ENCODE data around the gene MAPK12. TPM values are rescaled to one million over a fixed set of nuclear protein-coding genes. Genes with fewer than 3 reads are reported as not detected.

MAPK12 gene
- total RNA-seq, 4 donors from 2014 or later = 3.1 to 5.1 (median 3.7) TPM

- peaks cover 89 to 92% of the 10 kb centered on the region in 2 donors for H3K36me3 ChIP-seq
- DNase-seq = no peak
- H3K27ac ChIP-seq = no peak overlapping the region
- WGBS, 2 donors = 89 to 94% methylated on average over 23 to 29 of the region's 30 CpGs
- H3K4me3 ChIP-seq (replicated peaks in 1 of 3) = no peak overlapping the region
- TF ChIP-seq POLR2A (IDR thresholded peaks at IDR 0.05) (no peak), CTCF (IDR thresholded peaks at IDR 0.05) (no peak)
- intact Hi-C loops (cut with DNase I) = loop anchor here (5.0 kb wide), 2 partner anchors 33 to 48 kb away; partner anchors contain the start of gene DENND6B
- H3K27me3 ChIP-seq = no peaks in the 10 kb centered on the region
- H3K4me1 ChIP-seq = peaks cover 0 to 12% of the 10 kb centered on the region in 2 donors
- no peaks in the 10 kb centered on the region for H3K9me3 ChIP-seq
Measured at GRCh38 chr22:50278956-50279619, 17.6 kb upstream of the MAPK12 start.

- Histone ChIP-seq H3K4me3 (replicated peaks in 1 of 3) (no peak overlapping the region), H3K4me1 (peaks cover 0 to 12% of the 10 kb centered on the region in 2 donors), H3K27me3 (no peaks in the 10 kb centered on the region), H3K27ac (no peak overlapping the region), H3K9me3 (no peaks in the 10 kb centered on the region), H3K36me3 (peaks cover 83 to 86% of the 10 kb centered on the region in 2 donors)
- 96 to 100% methylated on average over 6 to 16 of the region's 21 CpGs for WGBS, 2 donors
- TF ChIP-seq POLR2A (IDR thresholded peaks at IDR 0.05) (no peak), CTCF (IDR thresholded peaks at IDR 0.05) (no peak)
- no peak for DNase-seq
- intact Hi-C loops (cut with DNase I) = loop anchor here (5.0 kb wide), 2 partner anchors 34 to 49 kb away; partner anchors contain the start of gene DENND6B
Measured at GRCh38 chr22:50278461-50278860, 17.0 kb upstream of the MAPK12 start.

DNA sequence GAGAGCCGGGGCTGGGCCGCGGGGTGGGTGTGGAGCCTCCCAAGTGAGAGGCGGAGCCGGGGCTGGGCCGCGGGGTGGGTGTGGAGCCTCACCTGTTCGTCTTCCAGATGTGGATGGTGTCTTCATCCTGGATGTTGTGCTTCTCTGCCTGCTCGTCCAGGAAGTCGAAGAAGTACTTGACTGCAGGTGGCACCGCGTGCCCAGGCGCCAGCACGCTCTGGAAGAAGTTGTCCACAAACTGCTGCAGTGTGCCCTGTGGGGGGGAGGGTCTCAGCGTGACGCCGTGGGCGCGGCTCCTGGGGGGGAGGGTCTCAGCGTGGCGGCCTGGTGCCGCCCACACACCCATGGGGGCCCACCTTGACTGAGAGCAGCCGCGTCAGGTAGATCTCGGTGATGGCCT lies 16.3 kb upstream of the MAPK12 start:
- H3K27me3 ChIP-seq = no peaks in the 10 kb centered on the region
- peaks cover 76 to 79% of the 10 kb centered on the region in 2 donors for H3K36me3 ChIP-seq
- H3K4me1 ChIP-seq = peaks cover 0 to 9% of the 10 kb centered on the region in 2 donors
- H3K4me3 ChIP-seq (replicated peaks in 1 of 3) = no peak overlapping the region
- no peak for DNase-seq
- no peak for TF ChIP-seq POLR2A (IDR thresholded peaks at IDR 0.05)
- TF ChIP-seq CTCF (IDR thresholded peaks at IDR 0.05) = no peak
- intact Hi-C loops (cut with DNase I) = loop anchor here (5.0 kb wide), 2 partner anchors 35 to 50 kb away; partner anchors contain the start of gene DENND6B
- no peak overlapping the region for H3K27ac ChIP-seq
- 90 to 94% methylated on average over 17 to 21 of the region's 25 CpGs for WGBS, 2 donors
- no peaks in the 10 kb centered on the region for H3K9me3 ChIP-seq

DNA sequence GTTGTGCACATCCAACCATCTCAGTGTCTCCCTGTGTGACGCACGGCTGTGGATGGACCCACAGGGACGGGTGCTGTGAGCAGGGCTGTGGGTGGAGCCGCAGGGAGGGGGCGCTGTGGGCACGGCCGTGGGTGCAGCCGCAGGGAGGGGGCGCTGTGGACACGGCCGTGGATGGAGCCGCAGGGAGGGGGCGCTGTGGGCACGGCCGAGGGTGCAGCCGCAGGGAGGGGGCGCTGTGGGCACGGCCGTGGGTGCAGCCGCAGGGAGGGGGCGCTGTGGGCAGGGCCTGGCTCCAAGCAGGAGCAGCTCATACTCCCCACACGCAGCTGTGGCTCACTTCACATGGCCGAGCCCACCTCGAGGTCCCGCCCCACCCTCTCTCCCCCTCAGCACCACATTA lies 14.7 kb upstream of the MAPK12 start:
- DNase-seq = peak; percentile 48 to 49
- WGBS, 2 donors = 69 to 86% methylated on average over 11 to 23 of the region's 25 CpGs
- Histone ChIP-seq H3K27me3 (no peaks in the 10 kb centered on the region), H3K4me1 (peaks cover 10 to 12% of the 10 kb centered on the region in 2 donors), H3K9me3 (no peaks in the 10 kb centered on the region), H3K36me3 (peaks cover 60 to 62% of the 10 kb centered on the region in 2 donors), H3K4me3 (replicated peaks in 1 of 3) (no peak overlapping the region), H3K27ac (no peak overlapping the region)
- TF ChIP-seq CTCF (IDR thresholded peaks at IDR 0.05) = peak in 2 of 6 experiments; percentile 27 to 50
- TF ChIP-seq POLR2A (IDR thresholded peaks at IDR 0.05) = no peak
- intact Hi-C loops (cut with DNase I) = loop anchor here (5.0 kb wide), 2 partner anchors 36 to 51 kb away; partner anchors contain the start of gene DENND6B

Measured in thyroid gland (tissue), 4 donors.